Nephron progenitor cell (in vitro differentiated cells): ENCODE data around the gene TFRC.
"Not testable (repeated sequence)": the region's sequence is repeated elsewhere in the genome, so short reads cannot be mapped to it uniquely, and the experiment has no call there.

Experiments
- DNase-seq: peaks from one replicate; pipeline ENCODE4 v3.0.0; 2021
- H3K27ac Mint-ChIP-seq: 2 replicates; pipeline ENCODE4 v1.8.0; 2021; ENCODE audit warnings: mild to moderate bottlenecking, moderate library complexity, mixed read lengths
- H3K27me3 Mint-ChIP-seq: 2 replicates; pipeline ENCODE4 v1.8.0; 2021; ENCODE audit warnings: mild to moderate bottlenecking, low read depth, mixed read lengths; ENCODE audit not compliant: poor library complexity
- H3K36me3 Mint-ChIP-seq: 2 replicates; pipeline ENCODE4 v1.8.0; 2021; ENCODE audit warnings: low read depth, mixed read lengths
- H3K4me1 Mint-ChIP-seq: 2 replicates; pipeline ENCODE4 v1.8.0; 2021; ENCODE audit warnings: mixed read lengths
- H3K4me3 Mint-ChIP-seq: 2 replicates; pipeline ENCODE4 v1.8.0; 2021; ENCODE audit warnings: mild to moderate bottlenecking, moderate library complexity, mixed read lengths
- H3K9me3 Mint-ChIP-seq: 2 replicates; pipeline ENCODE4 v1.8.0; 2021; ENCODE audit warnings: mild to moderate bottlenecking, moderate library complexity, mixed read lengths
- CTCF ChIP-seq: fragments of 200-600 bp; sonication (generic); IDR thresholded peaks from 2 replicates; pipeline ENCODE4 v1.5.0; 2021; ENCODE audit warnings: antibody characterized with exemption

TFRC gene

GRCh38 chr3:196108075-196108743, 26.3 kb upstream of the TFRC start:
- Mint-ChIP-seq H3K27me3 (peaks cover 11% of the 10 kb centered on the region), H3K4me3 (no peak overlapping the region), H3K4me1 (no peaks in the 10 kb centered on the region), H3K36me3 (no peaks in the 10 kb centered on the region), H3K27ac (no peak overlapping the region), H3K9me3 (no peaks in the 10 kb centered on the region)
- no peak for DNase-seq
- no peak for TF ChIP-seq CTCF

- H3K4me1 Mint-ChIP-seq, H3K36me3 Mint-ChIP-seq, DNase-seq, H3K27ac Mint-ChIP-seq, H3K4me3 Mint-ChIP-seq, H3K9me3 Mint-ChIP-seq: not testable (repeated sequence)
- H3K27me3 Mint-ChIP-seq, result peaks cover 11% of the 10 kb centered on the region
These were observed 22.8 kb upstream of the TFRC start for GRCh38 chr3:196104707-196105106.

GRCh38 chr3:196098365-196098980, 16.6 kb upstream of the TFRC start:
- not testable (repeated sequence) for DNase-seq, H3K4me1 Mint-ChIP-seq, H3K36me3 Mint-ChIP-seq, H3K4me3 Mint-ChIP-seq, H3K9me3 Mint-ChIP-seq, H3K27ac Mint-ChIP-seq, H3K27me3 Mint-ChIP-seq

- Mint-ChIP-seq H3K9me3 (peaks cover 3% of the 10 kb centered on the region), H3K36me3 (no peaks in the 10 kb centered on the region), H3K4me3 (no peak overlapping the region), H3K4me1 (no peaks in the 10 kb centered on the region), H3K27ac (no peak overlapping the region), H3K27me3 (peaks cover 5% of the 10 kb centered on the region)
- DNase-seq, result no peak
- TF ChIP-seq CTCF, result no peak
These were observed 15.7 kb upstream of the TFRC start for GRCh38 chr3:196097373-196098154.

- no peaks in the 10 kb centered on the region for H3K9me3 Mint-ChIP-seq
- no peak for TF ChIP-seq CTCF
- H3K27ac Mint-ChIP-seq, result no peak overlapping the region
- no peaks in the 10 kb centered on the region for H3K36me3 Mint-ChIP-seq
- H3K27me3 Mint-ChIP-seq, result peaks cover 5% of the 10 kb centered on the region
- no peaks in the 10 kb centered on the region for H3K4me1 Mint-ChIP-seq
- no peak overlapping the region for H3K4me3 Mint-ChIP-seq
- no peak for DNase-seq
These were observed 14.6 kb upstream of the TFRC start for GRCh38 chr3:196096382-196096953.

GRCh38 chr3:196093317-196094111, 11.6 kb upstream of the TFRC start:
- no peak for DNase-seq
- Mint-ChIP-seq H3K4me1 (no peaks in the 10 kb centered on the region), H3K36me3 (no peaks in the 10 kb centered on the region), H3K27ac (no peak overlapping the region), H3K4me3 (no peak overlapping the region), H3K9me3 (no peaks in the 10 kb centered on the region), H3K27me3 (peaks cover 2% of the 10 kb centered on the region)
- no peak for TF ChIP-seq CTCF
